PFSK-1 (cell line): ENCODE data around the gene SRRM5.

Experiments
- FOXP2 ChIP-seq: optimal IDR thresholded peaks from 2 replicates; pipeline ENCODE3; 2011; ENCODE audit warnings: borderline replicate concordance, control low read depth, inconsistent platforms; ENCODE audit not compliant: insufficient read depth; ENCODE audit errors: extremely low read length, extremely low read depth
- POLR2AphosphoS5 ChIP-seq: IDR thresholded peaks from 2 replicates; pipeline ENCODE4 v1.6.1; 2012; ENCODE audit warnings: low read depth, mild to moderate bottlenecking, control low read depth, low read length, moderate library complexity
- SIN3A ChIP-seq: IDR thresholded peaks from 2 replicates; pipeline ENCODE4 v1.6.1; 2012; ENCODE audit warnings: mild to moderate bottlenecking, low read length, moderate library complexity, borderline replicate concordance; ENCODE audit not compliant: insufficient read depth
- TAF1 ChIP-seq: IDR thresholded peaks from 2 replicates; pipeline ENCODE4 v1.6.1; 2012; ENCODE audit warnings: low read length, control low read depth, borderline replicate concordance; ENCODE audit not compliant: insufficient read depth
- TF ChIP-seq, protein P1 (sequence below), 2 experiments: IDR thresholded peaks; 2 replicates each; pipeline versions ENCODE4 v1.6.1 to v1.8.0; 2011 to 2012; ENCODE audit warnings: low read depth in 2 of 2, low read length in 2 of 2, control low read depth in 1 of 2, inconsistent platforms in 1 of 2, mild to moderate bottlenecking in 1 of 2, moderate library complexity in 1 of 2; ENCODE audit not compliant: insufficient read depth in 1 of 2

The SRRM5 gene

GRCh38 chr19:43622956-43623355 is 11.1 kb downstream of the SRRM5 start:
- TF ChIP-seq FOXP2: no peak

DNA sequence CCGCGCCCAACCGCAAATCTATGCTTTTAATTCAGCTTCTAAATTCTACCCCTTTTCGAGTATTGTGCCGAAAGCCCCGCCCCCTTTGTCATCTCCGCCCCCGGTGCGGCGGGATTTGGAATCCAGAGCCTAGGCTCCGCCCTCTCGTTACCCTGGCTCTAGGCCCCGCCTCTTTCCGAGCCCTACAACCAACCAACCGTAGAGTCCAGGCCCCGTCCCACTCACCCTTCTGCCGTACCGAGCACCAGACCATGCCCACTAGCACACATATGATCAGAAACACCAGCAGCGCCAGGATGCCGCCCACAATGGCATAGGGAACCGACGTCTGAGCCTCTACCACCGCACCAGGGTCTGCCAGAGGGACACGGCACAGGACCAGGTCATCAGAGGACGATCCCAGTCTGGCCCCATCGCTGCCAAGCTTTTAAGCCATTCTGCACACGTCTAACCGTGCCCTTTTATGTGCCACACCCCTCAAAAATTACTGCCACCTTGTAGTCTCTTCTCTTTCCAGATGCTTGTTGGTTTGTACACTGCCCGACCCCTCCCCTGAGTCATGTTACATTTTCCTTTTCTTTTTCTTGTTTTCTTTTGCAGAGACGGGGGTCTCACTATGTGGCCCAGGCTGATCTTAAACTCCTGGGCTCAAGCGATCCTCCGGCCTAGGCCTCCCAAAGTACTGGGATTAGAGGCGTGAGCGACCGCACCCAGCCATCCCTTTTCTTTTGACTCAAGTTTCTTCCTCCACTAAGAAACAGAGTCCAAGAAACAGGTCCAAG is 12.2 kb downstream of the SRRM5 start:
- TF ChIP-seq TAF1 (no peak), POLR2AphosphoS5 (no peak), SIN3A (no peak), FOXP2 (no peak)
- TF ChIP-seq, protein P1, sequence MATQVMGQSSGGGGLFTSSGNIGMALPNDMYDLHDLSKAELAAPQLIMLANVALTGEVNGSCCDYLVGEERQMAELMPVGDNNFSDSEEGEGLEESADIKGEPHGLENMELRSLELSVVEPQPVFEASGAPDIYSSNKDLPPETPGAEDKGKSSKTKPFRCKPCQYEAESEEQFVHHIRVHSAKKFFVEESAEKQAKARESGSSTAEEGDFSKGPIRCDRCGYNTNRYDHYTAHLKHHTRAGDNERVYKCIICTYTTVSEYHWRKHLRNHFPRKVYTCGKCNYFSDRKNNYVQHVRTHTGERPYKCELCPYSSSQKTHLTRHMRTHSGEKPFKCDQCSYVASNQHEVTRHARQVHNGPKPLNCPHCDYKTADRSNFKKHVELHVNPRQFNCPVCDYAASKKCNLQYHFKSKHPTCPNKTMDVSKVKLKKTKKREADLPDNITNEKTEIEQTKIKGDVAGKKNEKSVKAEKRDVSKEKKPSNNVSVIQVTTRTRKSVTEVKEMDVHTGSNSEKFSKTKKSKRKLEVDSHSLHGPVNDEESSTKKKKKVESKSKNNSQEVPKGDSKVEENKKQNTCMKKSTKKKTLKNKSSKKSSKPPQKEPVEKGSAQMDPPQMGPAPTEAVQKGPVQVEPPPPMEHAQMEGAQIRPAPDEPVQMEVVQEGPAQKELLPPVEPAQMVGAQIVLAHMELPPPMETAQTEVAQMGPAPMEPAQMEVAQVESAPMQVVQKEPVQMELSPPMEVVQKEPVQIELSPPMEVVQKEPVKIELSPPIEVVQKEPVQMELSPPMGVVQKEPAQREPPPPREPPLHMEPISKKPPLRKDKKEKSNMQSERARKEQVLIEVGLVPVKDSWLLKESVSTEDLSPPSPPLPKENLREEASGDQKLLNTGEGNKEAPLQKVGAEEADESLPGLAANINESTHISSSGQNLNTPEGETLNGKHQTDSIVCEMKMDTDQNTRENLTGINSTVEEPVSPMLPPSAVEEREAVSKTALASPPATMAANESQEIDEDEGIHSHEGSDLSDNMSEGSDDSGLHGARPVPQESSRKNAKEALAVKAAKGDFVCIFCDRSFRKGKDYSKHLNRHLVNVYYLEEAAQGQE (IDR thresholded peaks at IDR 0.05; ENCODE audit: insufficient read depth in 1 of 2, low read depth in 2 of 2, low read length in 2 of 2): no peak

DNA sequence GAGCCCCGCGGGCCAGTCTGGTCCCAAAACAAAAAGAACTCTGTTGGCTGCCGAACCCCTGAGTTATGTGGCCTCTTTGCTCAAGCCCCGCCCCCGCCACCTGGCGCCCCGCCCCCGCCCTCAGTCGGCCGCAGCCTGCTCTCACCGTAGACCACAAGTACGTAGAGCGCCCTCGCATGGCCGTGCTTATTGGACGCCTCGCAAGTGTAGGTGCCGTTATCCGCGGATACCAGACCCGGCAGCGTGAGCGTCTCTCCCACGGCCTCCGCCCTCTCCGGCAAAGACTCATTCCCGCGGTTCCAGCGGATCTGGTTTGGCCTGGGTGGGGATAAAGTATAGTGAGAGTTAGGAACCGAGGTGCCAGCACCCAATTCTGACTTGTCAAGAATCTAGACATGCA is 13.0 kb downstream of the SRRM5 start:
- no peak for TF ChIP-seq SIN3A
- TF ChIP-seq POLR2AphosphoS5: no peak
- no peak for TF ChIP-seq FOXP2
- no peak for TF ChIP-seq TAF1
- TF ChIP-seq, protein P1 (IDR thresholded peaks at IDR 0.05; ENCODE audit: insufficient read depth in 1 of 2, low read depth in 2 of 2, low read length in 2 of 2): no peak

GRCh38 chr19:43625918-43626579 is 14.2 kb downstream of the SRRM5 start:
- TF ChIP-seq POLR2AphosphoS5: no peak
- TF ChIP-seq, protein P1 (IDR thresholded peaks at IDR 0.05; ENCODE audit: insufficient read depth in 1 of 2, low read depth in 2 of 2, low read length in 2 of 2): no peak
- TF ChIP-seq TAF1: no peak
- TF ChIP-seq FOXP2: no peak
- no peak for TF ChIP-seq SIN3A

GRCh38 chr19:43626838-43627237 is 14.9 kb downstream of the SRRM5 start:
- TF ChIP-seq FOXP2 (no peak), TAF1 (no peak), POLR2AphosphoS5 (no peak), SIN3A (no peak)
- TF ChIP-seq, protein P1 (IDR thresholded peaks at IDR 0.05; ENCODE audit: insufficient read depth in 1 of 2, low read depth in 2 of 2, low read length in 2 of 2): no peak
